Measurements from ENCODE around the gene PPIP5K2. TPM values are rescaled to one million over a fixed set of nuclear protein-coding genes. Genes with fewer than 3 reads are reported as not detected.
"Not testable (repeated sequence)": the region's sequence is repeated elsewhere in the genome, so short reads cannot be mapped to it uniquely, and the experiment has no call there.

The PPIP5K2 gene
- total RNA-seq, 1 donor from 2014 or later, result 38.6 TPM

- Histone ChIP-seq H3K9ac (ENCODE audit: low read depth in 1 of 3, low read length in 3 of 3) (no peak overlapping the region), H3K4me3 (ENCODE audit: low read length in 3 of 3) (no peak overlapping the region), H3K9me3 (ENCODE audit: control insufficient read depth in 3 of 3, low read length in 3 of 3) (no peaks in the 10 kb centered on the region), H3K4me1 (ENCODE audit: control insufficient read depth in 3 of 3, insufficient read depth in 3 of 3, low read length in 3 of 3) (no peaks in the 10 kb centered on the region), H3K27ac (ENCODE audit: low read depth, low read length) (no peak overlapping the region), H3K27me3 (ENCODE audit: control insufficient read depth in 3 of 3, insufficient read depth in 3 of 3, low read length in 3 of 3) (no peaks in the 10 kb centered on the region), H3K36me3 (ENCODE audit: control insufficient read depth in 3 of 3, insufficient read depth in 3 of 3, low read length in 3 of 3) (peaks cover 4 to 32% (median 23%) of the 10 kb centered on the region in 3 donors)
Measured at GRCh38 chr5:103188436-103188835, 68.3 kb downstream of the PPIP5K2 start.

- no peaks in the 10 kb centered on the region for H3K27me3 ChIP-seq (ENCODE audit: control insufficient read depth in 3 of 3, insufficient read depth in 3 of 3, low read length in 3 of 3)
- no peak overlapping the region for H3K4me3 ChIP-seq (ENCODE audit: low read length in 3 of 3)
- H3K9ac ChIP-seq (ENCODE audit: low read depth in 1 of 3, low read length in 3 of 3), result no peak overlapping the region
- H3K36me3 ChIP-seq (ENCODE audit: control insufficient read depth in 3 of 3, insufficient read depth in 3 of 3, low read length in 3 of 3), result peaks cover 0 to 14% (median 3%) of the 10 kb centered on the region in 3 donors
- H3K27ac ChIP-seq (ENCODE audit: low read depth, low read length), result no peak overlapping the region
- peaks cover 0 to under 1% (median 0%) of the 10 kb centered on the region in 3 donors for H3K4me1 ChIP-seq (ENCODE audit: control insufficient read depth in 3 of 3, insufficient read depth in 3 of 3, low read length in 3 of 3)
- no peaks in the 10 kb centered on the region for H3K9me3 ChIP-seq (ENCODE audit: control insufficient read depth in 3 of 3, low read length in 3 of 3)
Measured at GRCh38 chr5:103203226-103203625, 83.1 kb downstream of the PPIP5K2 start.

- H3K4me3 ChIP-seq (ENCODE audit: low read length in 3 of 3); H3K27ac ChIP-seq (ENCODE audit: low read depth, low read length); H3K4me1 ChIP-seq (ENCODE audit: control insufficient read depth in 3 of 3, insufficient read depth in 3 of 3, low read length in 3 of 3); H3K9ac ChIP-seq (ENCODE audit: low read depth in 1 of 3, low read length in 3 of 3); H3K9me3 ChIP-seq (ENCODE audit: control insufficient read depth in 3 of 3, low read length in 3 of 3); H3K27me3 ChIP-seq (ENCODE audit: control insufficient read depth in 3 of 3, insufficient read depth in 3 of 3, low read length in 3 of 3): not testable (repeated sequence)
- H3K36me3 ChIP-seq (ENCODE audit: control insufficient read depth in 3 of 3, insufficient read depth in 3 of 3, low read length in 3 of 3), result peaks cover 0 to 12% (median 3%) of the 10 kb centered on the region in 3 donors
Measured at GRCh38 chr5:103204990-103205389, 84.9 kb downstream of the PPIP5K2 start.

GRCh38 chr5:103205991-103206700 is 86.0 kb downstream of the PPIP5K2 start:
- no peaks in the 10 kb centered on the region for H3K27me3 ChIP-seq (ENCODE audit: control insufficient read depth in 3 of 3, insufficient read depth in 3 of 3, low read length in 3 of 3)
- no peak overlapping the region for H3K4me3 ChIP-seq (ENCODE audit: low read length in 3 of 3)
- no peak overlapping the region for H3K9ac ChIP-seq (ENCODE audit: low read depth in 1 of 3, low read length in 3 of 3)
- H3K36me3 ChIP-seq (ENCODE audit: control insufficient read depth in 3 of 3, insufficient read depth in 3 of 3, low read length in 3 of 3), result peaks cover 0 to 12% (median 3%) of the 10 kb centered on the region in 3 donors
- H3K9me3 ChIP-seq (ENCODE audit: control insufficient read depth in 3 of 3, low read length in 3 of 3), result no peaks in the 10 kb centered on the region
- H3K27ac ChIP-seq (ENCODE audit: low read depth, low read length), result no peak overlapping the region
- H3K4me1 ChIP-seq (ENCODE audit: control insufficient read depth in 3 of 3, insufficient read depth in 3 of 3, low read length in 3 of 3), result peaks cover 0 to 5% (median 0%) of the 10 kb centered on the region in 3 donors

GRCh38 chr5:103207011-103207410 is 86.9 kb downstream of the PPIP5K2 start:
- H3K27me3 ChIP-seq (ENCODE audit: control insufficient read depth in 3 of 3, insufficient read depth in 3 of 3, low read length in 3 of 3), result no peaks in the 10 kb centered on the region
- peaks cover 0 to 5% (median 0%) of the 10 kb centered on the region in 3 donors for H3K4me1 ChIP-seq (ENCODE audit: control insufficient read depth in 3 of 3, insufficient read depth in 3 of 3, low read length in 3 of 3)
- H3K27ac ChIP-seq (ENCODE audit: low read depth, low read length), result no peak overlapping the region
- no peak overlapping the region for H3K4me3 ChIP-seq (ENCODE audit: low read length in 3 of 3)
- H3K36me3 ChIP-seq (ENCODE audit: control insufficient read depth in 3 of 3, insufficient read depth in 3 of 3, low read length in 3 of 3), result peaks cover 0 to 12% (median 0%) of the 10 kb centered on the region in 3 donors
- H3K9ac ChIP-seq (ENCODE audit: low read depth in 1 of 3, low read length in 3 of 3), result no peak overlapping the region
- no peaks in the 10 kb centered on the region for H3K9me3 ChIP-seq (ENCODE audit: control insufficient read depth in 3 of 3, low read length in 3 of 3)

- Histone ChIP-seq H3K27ac (ENCODE audit: low read depth, low read length) (no peak overlapping the region), H3K4me3 (ENCODE audit: low read length in 3 of 3) (no peak overlapping the region), H3K4me1 (ENCODE audit: control insufficient read depth in 3 of 3, insufficient read depth in 3 of 3, low read length in 3 of 3) (peaks cover 0 to 5% (median 0%) of the 10 kb centered on the region in 3 donors), H3K36me3 (ENCODE audit: control insufficient read depth in 3 of 3, insufficient read depth in 3 of 3, low read length in 3 of 3) (peaks cover 0 to 12% (median 0%) of the 10 kb centered on the region in 3 donors), H3K9ac (ENCODE audit: low read depth in 1 of 3, low read length in 3 of 3) (no peak overlapping the region), H3K9me3 (ENCODE audit: control insufficient read depth in 3 of 3, low read length in 3 of 3) (no peaks in the 10 kb centered on the region), H3K27me3 (ENCODE audit: control insufficient read depth in 3 of 3, insufficient read depth in 3 of 3, low read length in 3 of 3) (no peaks in the 10 kb centered on the region)
Measured at GRCh38 chr5:103207653-103208052, 87.6 kb downstream of the PPIP5K2 start.

- H3K27me3 ChIP-seq (ENCODE audit: control insufficient read depth in 3 of 3, insufficient read depth in 3 of 3, low read length in 3 of 3), result no peaks in the 10 kb centered on the region
- peaks cover 0 to 12% (median 0%) of the 10 kb centered on the region in 3 donors for H3K36me3 ChIP-seq (ENCODE audit: control insufficient read depth in 3 of 3, insufficient read depth in 3 of 3, low read length in 3 of 3)
- H3K4me3 ChIP-seq (ENCODE audit: low read length in 3 of 3), result no peak overlapping the region
- H3K9me3 ChIP-seq (ENCODE audit: control insufficient read depth in 3 of 3, low read length in 3 of 3), result no peaks in the 10 kb centered on the region
- no peak overlapping the region for H3K9ac ChIP-seq (ENCODE audit: low read depth in 1 of 3, low read length in 3 of 3)
- peaks cover 0 to 5% (median 0%) of the 10 kb centered on the region in 3 donors for H3K4me1 ChIP-seq (ENCODE audit: control insufficient read depth in 3 of 3, insufficient read depth in 3 of 3, low read length in 3 of 3)
- H3K27ac ChIP-seq (ENCODE audit: low read depth, low read length), result no peak overlapping the region
Measured at GRCh38 chr5:103208460-103208859, 88.4 kb downstream of the PPIP5K2 start.

GRCh38 chr5:103209065-103209464 is 89.0 kb downstream of the PPIP5K2 start:
- no peak overlapping the region for H3K4me3 ChIP-seq (ENCODE audit: low read length in 3 of 3)

GRCh38 chr5:103210952-103211351 is 90.9 kb downstream of the PPIP5K2 start:
- no peak overlapping the region for H3K9ac ChIP-seq (ENCODE audit: low read depth in 1 of 3, low read length in 3 of 3)
- no peaks in the 10 kb centered on the region for H3K27me3 ChIP-seq (ENCODE audit: control insufficient read depth in 3 of 3, insufficient read depth in 3 of 3, low read length in 3 of 3)
- peaks cover 0 to 5% (median 0%) of the 10 kb centered on the region in 3 donors for H3K36me3 ChIP-seq (ENCODE audit: control insufficient read depth in 3 of 3, insufficient read depth in 3 of 3, low read length in 3 of 3)
- H3K27ac ChIP-seq (ENCODE audit: low read depth, low read length), result no peak overlapping the region
- H3K9me3 ChIP-seq (ENCODE audit: control insufficient read depth in 3 of 3, low read length in 3 of 3), result no peaks in the 10 kb centered on the region
- peaks cover 0 to 5% (median 0%) of the 10 kb centered on the region in 3 donors for H3K4me1 ChIP-seq (ENCODE audit: control insufficient read depth in 3 of 3, insufficient read depth in 3 of 3, low read length in 3 of 3)
- no peak overlapping the region for H3K4me3 ChIP-seq (ENCODE audit: low read length in 3 of 3)

More at GRCh38 chr5:103209065-103209464, 89.0 kb downstream of the PPIP5K2 start:
- peaks cover 0 to 9% (median 0%) of the 10 kb centered on the region in 3 donors for H3K36me3 ChIP-seq (ENCODE audit: control insufficient read depth in 3 of 3, insufficient read depth in 3 of 3, low read length in 3 of 3)
- H3K27me3 ChIP-seq (ENCODE audit: control insufficient read depth in 3 of 3, insufficient read depth in 3 of 3, low read length in 3 of 3), result no peaks in the 10 kb centered on the region
- no peaks in the 10 kb centered on the region for H3K9me3 ChIP-seq (ENCODE audit: control insufficient read depth in 3 of 3, low read length in 3 of 3)
- no peak overlapping the region for H3K27ac ChIP-seq (ENCODE audit: low read depth, low read length)
- H3K4me1 ChIP-seq (ENCODE audit: control insufficient read depth in 3 of 3, insufficient read depth in 3 of 3, low read length in 3 of 3), result peaks cover 0 to 5% (median 0%) of the 10 kb centered on the region in 3 donors
- no peak overlapping the region for H3K9ac ChIP-seq (ENCODE audit: low read depth in 1 of 3, low read length in 3 of 3)
